ENCODE results near the gene CAMK1D.
"Not testable (repeated sequence)": the region's sequence is repeated elsewhere in the genome, so short reads cannot be mapped to it uniquely, and the experiment has no call there.

The CAMK1D gene

GRCh38 chr10:12470719-12471118 lies 121.4 kb downstream of the CAMK1D start:
- no peak for DNase-seq

DNA sequence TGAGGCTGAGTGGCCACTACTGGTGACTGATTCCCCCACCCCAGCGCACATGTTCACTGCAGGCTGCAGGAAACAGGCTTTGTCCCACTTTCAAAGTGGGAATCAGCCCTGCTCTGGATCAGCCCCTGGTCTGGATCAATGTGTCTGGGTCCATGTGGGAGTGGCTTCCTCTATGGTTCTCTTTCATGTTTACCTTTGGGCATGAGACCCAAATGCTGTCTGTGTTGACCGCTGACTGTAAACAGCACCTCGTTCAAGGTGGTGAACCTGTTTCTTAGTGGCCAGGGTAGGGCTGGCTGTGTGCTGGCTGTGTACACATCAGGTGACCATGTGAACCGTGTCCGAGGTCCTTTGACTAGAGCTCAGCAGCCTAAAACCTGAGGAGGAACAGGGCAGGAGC lies 121.8 kb downstream of the CAMK1D start:
- no peak for DNase-seq

- no peak for DNase-seq
These were observed 124.1 kb downstream of the CAMK1D start for GRCh38 chr10:12473491-12473890.

DNA sequence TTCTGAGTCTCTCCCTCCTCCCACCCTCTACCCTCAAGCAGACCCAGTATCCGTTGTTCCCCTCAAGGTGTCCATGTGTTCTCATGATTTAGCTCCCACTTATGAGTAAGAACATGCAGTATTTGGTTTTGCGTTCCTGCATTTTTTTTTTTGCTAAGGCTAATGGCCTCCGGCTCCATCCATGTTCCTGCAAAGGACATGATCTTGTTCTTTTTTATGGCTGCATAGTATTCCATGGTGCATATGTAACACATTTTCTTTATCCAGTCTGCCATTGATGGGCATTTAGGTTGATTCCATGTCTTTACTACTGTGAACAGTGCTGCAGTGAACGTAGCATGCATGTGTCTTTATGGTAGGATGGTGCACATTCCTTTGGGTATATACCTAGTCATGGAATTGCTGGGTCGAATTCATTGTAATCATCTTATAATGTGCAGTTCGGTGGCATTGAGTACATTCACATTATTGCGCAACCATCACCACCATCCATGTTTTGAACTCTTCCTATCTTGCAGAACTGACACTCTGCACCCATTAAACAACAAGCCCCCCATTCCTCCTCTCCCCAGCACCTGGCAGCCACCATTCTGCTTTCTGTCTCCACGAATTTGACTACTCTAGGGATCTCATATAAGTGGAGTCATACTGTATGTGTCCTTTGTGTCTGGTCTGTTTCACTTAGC lies 125.5 kb downstream of the CAMK1D start:
- no peak for DNase-seq

DNA sequence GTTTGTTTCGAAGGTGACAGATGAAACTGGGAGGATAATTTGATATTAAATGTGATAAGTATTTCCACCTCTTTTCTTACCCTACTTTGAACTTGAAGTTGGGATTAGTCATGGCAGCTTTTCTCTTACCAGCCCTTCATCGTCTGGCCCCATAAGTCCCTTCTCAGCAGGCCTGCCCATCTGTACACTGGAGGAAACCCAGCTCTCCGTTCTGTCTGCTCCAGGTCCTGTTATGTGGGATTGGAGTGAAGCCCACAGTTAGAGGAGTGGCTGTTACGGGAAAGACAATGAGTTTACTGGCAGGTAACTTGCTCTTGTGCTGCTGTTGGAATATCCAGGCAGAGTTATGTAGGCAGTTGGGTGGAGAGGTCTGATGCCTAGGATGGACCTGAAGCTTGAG lies 127.3 kb downstream of the CAMK1D start:
- DNase-seq: no peak

DNA sequence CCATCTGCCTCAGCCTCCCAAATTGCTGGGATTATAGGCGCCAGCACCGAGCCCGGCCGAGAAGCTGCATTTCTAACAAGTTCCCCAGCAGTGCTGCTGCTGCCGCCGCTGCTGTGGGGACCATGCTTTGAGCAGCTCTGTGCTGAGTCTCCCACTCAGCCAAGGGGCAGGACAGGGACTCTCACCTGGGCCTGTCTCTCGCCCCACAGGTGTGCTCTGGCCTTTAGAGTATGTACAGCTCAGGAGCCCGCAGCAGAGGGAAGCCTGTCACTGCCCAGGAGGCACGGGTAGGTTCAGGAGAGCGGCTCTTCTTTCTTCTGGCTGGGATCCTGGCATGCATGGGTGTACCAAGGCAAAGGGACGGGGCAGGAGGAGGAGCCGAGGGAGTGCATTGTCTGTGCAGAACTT lies 130.1 kb downstream of the CAMK1D start:
- no peak for DNase-seq

- no peak for DNase-seq
These were observed 130.6 kb downstream of the CAMK1D start for GRCh38 chr10:12479924-12480323.

DNA sequence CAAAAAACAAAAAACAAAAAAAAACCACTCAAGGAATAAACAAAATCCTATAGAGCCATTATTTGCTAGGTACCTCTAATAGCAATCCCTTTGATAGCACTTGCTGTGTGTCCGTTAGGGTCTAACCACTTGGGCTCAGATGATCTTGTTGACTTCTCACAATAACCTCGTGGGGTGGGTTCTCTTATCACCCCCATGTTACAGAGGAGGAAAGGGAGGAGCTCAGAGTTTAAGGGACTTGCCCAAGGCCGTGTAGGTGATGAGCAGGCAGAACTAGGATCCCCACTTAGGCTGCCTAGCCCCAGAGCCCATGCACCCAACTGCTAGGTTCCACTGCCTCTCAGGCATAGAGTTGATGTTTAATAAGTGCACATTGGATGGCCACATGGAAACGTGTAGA lies 131.1 kb downstream of the CAMK1D start:
- DNase-seq: no peak

- no peak for DNase-seq
These were observed 132.6 kb downstream of the CAMK1D start for GRCh38 chr10:12481924-12482323.

DNA sequence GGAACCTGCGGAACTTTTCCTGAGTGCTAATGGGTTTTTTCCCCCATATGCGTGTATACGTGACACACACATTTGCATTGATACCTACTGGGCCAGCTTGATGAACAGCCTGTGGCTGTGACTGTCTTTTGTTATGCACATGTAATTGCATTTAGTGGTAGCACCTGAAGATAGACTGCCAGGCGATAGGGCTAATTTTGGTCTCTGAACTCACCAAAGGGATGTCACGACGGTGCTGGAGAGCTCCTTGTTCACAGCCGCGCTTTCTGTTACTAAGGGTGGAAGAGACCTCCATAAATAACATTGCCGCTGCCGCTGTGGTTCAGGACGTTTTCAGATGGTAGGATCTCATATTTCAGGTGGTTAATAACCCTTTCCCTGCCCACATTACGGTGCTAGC lies 133.2 kb downstream of the CAMK1D start:
- no peak for DNase-seq

DNA sequence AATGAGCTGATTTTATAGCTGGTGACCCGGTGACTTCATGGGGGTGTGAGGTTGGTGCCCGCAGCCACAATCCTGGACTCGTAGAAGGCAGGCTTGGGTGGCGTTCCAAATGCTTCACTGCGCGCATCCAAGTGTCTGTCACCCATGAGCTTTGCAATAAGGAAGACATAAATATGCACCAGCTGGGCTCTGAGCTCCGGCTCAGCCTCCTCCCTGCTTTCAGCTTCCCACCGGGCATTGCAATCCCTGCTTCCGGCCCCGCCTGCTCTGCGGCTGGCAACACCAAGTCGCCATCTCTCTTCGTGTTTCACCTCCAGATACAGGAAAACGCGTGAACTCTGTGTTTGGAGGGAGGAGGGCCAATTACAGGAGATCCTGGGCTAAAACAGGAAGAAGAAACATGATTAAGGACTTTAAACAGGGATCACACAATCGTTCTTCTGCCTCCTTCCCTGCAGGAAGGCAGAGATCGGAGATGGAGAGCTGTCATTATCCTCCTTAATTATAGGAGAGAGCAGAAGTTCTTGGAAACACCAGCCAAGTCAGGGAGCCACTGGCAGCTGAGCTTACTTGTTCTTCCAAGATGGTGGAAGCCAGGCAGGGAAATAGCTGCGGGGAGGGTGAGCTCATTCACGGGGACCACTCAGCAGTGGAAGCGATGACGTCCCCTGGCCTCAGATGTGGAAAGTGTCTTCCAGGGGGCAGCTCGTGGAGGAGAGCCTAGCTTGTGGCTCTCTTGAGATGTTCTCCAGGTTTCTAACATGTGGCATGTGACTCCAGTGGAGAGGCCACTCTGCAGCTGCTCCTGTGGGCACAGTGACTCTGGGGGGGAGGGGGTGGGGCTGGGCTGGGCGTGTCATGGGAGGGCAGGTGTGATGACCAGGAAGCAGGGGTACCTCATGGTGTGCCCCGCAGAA lies 134.9 kb downstream of the CAMK1D start:
- no peak for DNase-seq

- DNase-seq: no peak
These were observed 135.8 kb downstream of the CAMK1D start for GRCh38 chr10:12484941-12485805.

DNA sequence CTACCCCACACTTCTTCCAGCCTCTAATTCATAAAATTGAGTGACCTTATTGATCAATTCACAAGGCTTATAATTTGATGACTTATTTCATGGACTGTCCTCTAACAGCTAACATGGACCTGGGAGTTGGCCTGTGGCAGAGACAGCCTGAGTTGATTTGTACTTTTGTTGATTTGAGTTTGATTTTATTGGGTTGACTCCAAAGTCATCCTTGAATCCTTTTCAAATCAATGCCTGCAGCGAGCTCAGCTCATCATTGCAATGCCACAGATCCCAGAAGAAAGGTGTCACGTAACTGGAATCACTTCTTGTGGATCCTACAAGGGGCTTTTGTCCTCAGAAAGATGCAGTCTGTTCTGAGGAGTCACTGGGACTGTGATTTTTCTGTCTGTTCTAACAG lies 138.0 kb downstream of the CAMK1D start:
- DNase-seq: no peak

DNA sequence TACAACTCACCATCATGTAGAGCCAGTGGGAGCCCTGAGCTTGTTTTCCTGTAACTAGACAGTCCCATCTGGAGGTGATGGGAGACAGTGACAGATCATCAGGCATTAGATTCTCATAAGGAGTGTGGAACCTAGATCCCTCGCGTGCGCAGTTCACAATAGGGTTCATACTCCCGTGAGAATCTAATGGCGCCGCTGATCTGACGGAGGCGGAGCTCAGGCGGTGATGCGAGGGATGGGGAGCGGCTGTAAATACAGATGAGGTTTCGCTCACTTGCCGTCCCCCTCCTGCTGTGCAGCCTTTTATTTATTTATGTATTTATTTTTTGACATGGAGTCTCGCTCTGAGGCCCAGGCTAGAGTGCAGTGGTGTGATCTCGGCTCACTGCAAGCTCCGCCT lies 139.3 kb downstream of the CAMK1D start:
- DNase-seq: no peak

GRCh38 chr10:12489357-12489756 lies 140.0 kb downstream of the CAMK1D start:
- no peak for DNase-seq

- no peak for DNase-seq
These were observed 140.5 kb downstream of the CAMK1D start for GRCh38 chr10:12489806-12490205.

GRCh38 chr10:12490963-12491362 lies 141.6 kb downstream of the CAMK1D start:
- no peak for DNase-seq

DNA sequence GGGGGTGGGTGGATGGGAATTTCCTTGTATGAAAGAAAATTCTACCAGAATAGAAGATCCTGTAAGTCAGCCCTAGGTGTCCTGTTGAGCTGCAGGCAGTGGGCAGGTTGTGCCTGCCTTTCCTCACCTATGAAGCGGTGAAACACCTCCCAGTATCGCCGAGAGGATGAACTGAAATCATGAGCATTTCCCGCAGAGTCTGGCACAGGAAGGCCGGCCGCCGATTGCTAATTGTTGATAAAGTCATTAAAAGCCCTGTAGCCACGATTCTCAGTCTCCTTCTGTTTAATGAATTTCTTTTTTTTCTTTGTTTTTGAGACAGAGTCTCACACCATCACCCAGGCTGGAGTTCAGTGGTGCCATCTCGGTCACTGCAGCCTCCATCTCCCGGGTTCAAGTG lies 142.1 kb downstream of the CAMK1D start:
- no peak for DNase-seq

DNA sequence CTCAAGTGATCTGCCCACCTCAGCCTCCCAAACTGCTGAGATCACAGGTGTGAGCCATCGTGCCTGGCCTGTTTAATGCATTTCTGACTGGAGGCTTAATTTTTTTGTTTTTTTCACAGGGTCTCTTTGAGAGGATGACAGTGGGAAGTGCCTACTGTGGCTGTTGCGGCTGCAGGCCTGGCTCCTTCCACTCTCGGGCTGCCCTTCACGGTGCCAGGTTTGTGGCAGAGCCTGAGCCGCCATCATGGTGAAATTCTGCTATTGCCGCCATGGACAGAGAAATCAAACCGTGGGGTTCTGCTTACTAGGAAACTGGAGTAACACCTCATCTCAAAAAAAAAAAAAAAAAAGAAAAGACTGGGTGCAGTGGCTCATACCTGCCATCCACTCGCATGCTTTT lies 142.7 kb downstream of the CAMK1D start:
- no peak for DNase-seq

GRCh38 chr10:12497046-12497445 lies 147.7 kb downstream of the CAMK1D start:
- not testable (repeated sequence) for DNase-seq

DNA sequence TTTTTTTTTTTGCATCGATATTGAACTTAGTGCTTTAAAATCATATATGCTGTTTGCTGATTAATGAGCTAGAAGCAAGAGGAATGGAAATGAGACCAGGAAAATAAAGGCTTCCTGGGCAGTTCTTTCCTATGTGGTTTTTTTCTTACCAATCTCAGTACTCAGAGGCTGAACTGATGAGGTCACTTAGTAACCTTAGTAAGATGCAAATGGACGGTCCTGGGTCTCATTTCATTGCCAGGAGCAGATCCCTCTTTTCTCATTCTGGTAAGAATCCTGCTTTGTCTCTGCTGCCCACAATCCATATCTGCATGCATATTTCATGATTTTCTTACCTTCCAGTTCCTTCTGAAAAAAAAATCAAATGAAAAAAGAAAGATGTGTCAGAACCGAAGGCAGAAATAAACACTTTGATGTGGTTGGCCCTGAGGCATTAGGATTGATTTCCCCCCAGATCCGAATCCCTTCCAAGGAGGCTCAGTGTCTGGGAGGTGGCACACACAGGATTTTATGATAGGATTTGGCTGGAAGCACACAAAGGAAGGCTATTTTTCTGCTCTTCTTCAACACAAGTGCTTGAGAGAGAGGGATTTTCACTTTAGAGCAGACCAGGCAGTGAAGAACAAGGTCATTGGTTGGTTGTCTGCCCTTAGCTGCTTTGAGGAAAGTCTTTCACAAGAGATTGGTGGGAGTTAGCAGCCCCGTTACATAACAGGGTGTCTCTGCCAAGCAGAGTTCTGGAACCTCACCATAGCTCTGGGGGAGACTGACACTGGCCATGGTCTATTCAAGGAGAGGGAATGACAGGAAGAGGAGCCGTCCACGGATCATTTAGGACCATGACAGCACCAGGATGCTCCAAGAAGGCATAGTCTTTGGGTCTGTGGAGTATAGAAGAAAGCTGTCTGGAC lies 150.0 kb downstream of the CAMK1D start:
- DNase-seq: no peak

All from kidney glomerular epithelial cell (primary cell).